Fibroblast of skin of back (primary cell): ENCODE measurements around the gene COL4A3.

Source experiments
- DNase-seq: peaks from one replicate; pipeline ENCODE4 v3.0.0-alpha.2; 2013

Gene COL4A3

GRCh38 chr2:227344231-227344630, 179.8 kb downstream of the COL4A3 start:
- DNase-seq: no peak

DNA sequence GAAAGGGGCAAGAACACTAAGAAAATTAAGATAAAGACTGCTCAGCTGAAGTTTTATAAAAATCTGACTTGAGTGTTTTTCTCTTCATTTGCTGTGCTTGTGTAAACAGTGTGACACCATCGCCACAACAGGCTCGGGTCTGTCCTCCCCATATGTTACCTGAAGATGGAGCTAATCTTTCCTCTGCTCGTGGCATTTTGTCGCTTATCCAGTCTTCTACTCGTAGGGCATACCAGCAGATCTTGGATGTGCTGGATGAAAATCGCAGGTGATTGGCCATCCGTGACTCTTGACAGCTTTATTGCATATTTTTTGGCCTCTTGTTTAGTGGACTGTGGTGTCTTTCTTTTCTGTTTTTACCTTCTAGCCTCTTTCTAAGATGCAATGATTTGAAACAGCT, 182.7 kb downstream of the COL4A3 start:
- DNase-seq: no peak

- DNase-seq: no peak
Observed at GRCh38 chr2:227348324-227348723, 183.9 kb downstream of the COL4A3 start.

- DNase-seq: no peak
Observed at GRCh38 chr2:227349989-227350612, 185.7 kb downstream of the COL4A3 start.

DNA sequence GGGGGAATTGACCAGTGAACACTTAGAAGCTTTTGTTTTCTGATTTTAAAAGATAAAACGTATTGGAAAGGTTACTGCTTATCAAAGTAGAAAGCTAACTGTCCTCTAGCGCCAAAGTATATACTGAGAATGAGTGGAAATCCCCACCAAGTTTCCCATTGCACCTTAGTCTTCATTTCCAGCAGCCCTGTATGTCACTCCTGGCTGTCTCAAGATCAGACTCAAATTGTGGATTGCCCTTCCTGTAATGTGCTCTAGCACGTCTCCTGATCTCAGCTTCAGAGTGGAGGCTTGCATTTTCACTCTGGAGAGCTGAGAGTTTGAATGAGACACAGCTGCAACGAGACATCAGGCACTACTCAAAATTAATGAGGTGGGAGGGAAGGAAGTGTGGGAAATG, 187.2 kb downstream of the COL4A3 start:
- no peak for DNase-seq

- DNase-seq: no peak
Observed at GRCh38 chr2:227360351-227360750, 195.9 kb downstream of the COL4A3 start.

DNA sequence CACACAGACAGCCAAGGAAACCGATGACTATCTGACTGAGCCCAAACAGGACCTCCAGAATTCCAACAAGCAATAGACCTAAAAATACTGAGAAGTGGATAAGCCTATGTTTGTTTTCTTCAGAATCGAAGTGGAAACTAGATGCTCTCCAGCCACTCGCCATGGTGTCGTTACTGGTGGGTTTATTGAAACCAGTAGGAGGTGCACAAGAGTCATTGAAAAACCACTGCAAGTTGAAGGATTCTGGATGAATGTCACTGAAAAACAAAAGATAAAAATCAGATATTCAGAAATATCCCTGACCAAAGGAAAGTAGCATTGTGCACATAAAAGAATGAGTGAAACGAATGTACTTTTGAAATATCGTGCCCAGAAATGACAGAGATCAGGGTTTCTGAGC, 199.3 kb downstream of the COL4A3 start:
- no peak for DNase-seq
